GM19035 (cell line): ENCODE results near the gene LRPPRC.
"Not testable (repeated sequence)": the region's sequence is repeated elsewhere in the genome, so short reads cannot be mapped to it uniquely, and the experiment has no call there.

ENCODE experiments used
- ATAC-seq: cut with Tn5 transposase; IDR thresholded peaks from one replicate; pipeline ENCODE4 v1.9.1; 2021; ENCODE audit not compliant: unreplicated experiment

The LRPPRC gene

GRCh38 chr2:43995733-43996533 lies at the start of gene LRPPRC:
Gene LRPPRC (minus strand): TSS chr2:43995989. CDS start chr2:43995947, 42 bp downstream.
- ATAC-seq: peak; percentile 94

- no peak for ATAC-seq
These were observed 49.3 kb upstream of the LRPPRC start for GRCh38 chr2:44045061-44045460.

DNA sequence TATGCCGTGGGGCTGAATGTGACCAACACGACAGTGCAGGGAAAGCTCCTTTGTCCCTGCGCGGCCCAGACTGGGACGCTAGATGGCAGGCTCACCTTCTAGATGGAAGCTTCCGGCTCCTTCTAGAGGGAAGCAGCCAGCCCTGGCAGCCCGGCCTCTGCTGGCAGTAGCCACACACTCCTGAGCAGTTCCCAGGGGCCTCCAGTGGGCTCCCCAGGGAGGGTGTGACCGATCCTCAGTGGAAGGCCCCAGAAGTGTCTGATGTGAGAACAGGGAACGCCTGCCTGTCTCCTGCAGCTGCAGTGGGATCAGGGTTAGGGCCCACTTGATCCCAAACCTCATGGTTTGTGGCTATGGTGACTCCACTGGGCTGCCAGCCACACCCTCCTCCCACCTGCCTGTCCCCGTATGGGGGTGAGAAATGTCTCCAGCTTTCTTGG lies 48.5 kb upstream of the LRPPRC start:
- ATAC-seq: peak; percentile 99

DNA sequence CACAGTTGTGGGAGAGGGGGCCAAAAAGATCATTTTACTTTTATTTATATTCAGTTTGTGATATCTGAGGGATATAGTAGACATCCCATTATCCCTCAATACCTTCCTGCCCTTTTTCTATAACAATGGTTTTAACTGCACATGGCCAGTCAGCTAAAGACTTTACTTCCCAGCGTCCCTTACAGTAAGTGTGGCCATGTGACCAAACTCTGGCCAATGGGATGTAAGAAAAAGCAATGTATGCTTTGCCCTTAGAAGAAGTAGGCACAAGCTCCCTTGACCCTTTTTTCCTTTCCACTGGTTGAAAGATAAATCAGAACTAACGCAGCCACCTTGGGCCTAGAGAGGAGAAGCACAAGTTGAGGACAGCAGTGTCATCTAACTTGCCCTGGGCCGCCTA lies 44.6 kb upstream of the LRPPRC start:
- ATAC-seq: no peak

DNA sequence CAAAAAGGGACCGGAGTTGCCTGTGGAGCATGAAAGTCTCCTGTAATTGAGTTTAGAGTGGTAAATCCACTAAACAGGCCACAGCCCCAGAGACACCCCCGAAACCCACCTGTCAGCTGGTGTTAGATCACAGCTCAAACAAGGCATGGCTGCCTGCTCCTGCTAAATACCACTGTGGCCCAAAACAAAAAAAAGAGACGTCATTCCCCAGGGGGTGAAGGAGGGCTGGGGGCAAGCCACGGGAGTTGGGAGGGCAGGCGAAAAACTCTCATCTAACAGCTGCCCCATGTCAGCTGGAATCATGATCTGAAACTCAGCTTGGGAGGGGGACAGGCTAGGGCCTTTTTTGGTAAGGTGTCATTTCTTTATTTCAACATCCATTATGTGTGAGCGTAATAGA lies 42.5 kb upstream of the LRPPRC start:
- no peak for ATAC-seq

DNA sequence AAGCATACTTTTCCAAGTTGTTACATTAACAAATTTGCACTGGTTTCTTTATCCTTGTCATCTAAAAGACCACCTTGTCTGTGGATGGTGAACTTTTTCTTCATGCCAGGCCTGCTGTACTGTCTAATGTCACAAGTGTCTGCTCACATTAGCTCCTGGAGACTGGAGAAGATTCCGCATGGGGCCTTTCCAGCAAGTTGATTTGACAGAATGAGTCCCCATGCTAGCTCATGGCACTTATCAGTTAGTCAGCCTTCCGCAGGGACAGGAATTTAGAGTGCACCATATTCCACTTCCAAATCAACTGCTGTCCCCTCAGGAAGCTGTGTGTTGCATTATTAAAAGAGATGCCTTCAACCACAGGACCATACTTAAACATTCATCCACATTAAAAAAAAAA lies 41.4 kb upstream of the LRPPRC start:
- ATAC-seq: no peak

DNA sequence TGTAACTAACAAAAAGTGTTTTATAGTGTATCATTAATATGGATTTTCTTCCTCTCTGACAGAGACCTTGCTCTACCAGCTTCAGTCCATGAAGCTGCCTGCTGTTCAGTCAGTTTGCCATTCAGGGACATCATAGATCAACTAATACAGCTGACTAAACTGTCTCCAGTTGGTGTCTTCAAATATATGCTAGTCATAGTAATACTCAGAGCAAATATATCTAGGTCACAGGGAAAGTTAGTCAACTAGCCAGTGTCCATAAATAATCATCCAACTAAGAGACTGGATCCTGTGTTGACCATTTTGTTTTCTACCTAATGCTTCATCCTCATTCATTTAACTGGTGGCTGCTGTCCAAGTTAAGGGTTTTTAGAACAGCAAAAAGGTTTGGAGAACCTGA lies 38.2 kb upstream of the LRPPRC start:
- ATAC-seq: no peak

GRCh38 chr2:44027076-44027475 lies 31.3 kb upstream of the LRPPRC start:
- ATAC-seq: not testable (repeated sequence)

GRCh38 chr2:44016282-44016681 lies 20.5 kb upstream of the LRPPRC start:
- no peak for ATAC-seq

DNA sequence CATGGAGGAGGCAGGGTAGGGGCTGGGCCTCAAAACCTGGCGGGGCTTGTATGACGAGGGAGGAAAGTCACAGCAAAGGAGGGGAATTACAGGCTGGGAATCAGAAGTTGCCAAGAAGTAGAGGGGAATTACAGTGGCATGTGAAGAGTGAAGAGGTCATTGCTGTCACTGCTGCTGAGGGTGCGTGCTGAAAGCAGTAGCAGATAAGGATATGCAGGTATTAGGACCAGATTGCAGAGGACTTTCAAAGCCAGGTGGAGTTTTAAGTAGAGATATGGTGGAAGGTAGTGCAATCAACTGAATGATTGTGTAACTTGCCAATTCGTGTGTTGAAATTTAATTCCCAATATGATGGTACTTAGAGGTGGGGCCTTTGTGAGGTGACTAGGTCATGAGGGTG lies 19.4 kb upstream of the LRPPRC start:
- ATAC-seq: no peak

GRCh38 chr2:44013205-44013604 lies 17.4 kb upstream of the LRPPRC start:
- not testable (repeated sequence) for ATAC-seq

DNA sequence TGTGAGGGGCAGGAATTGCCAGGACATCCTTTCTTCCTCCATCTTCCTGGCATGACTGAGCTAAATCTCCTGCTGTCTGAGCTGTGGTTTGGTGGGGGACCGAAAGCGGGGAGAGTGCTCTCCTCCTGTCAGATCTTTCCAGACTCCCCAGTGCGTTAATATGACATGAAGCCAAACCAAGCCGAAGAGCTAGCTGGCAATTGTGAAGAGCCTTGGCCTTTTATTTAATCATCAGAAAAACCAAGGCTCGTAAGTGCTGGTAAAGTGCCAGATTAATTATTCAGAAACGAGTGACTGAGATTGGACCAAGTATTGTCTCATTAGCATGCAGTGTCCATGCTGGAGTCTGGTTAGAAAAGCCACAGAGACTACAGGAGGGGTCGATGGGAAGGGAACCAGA lies 14.5 kb upstream of the LRPPRC start:
- no peak for ATAC-seq

- ATAC-seq: no peak
These were observed 13.4 kb upstream of the LRPPRC start for GRCh38 chr2:44009136-44009735.

DNA sequence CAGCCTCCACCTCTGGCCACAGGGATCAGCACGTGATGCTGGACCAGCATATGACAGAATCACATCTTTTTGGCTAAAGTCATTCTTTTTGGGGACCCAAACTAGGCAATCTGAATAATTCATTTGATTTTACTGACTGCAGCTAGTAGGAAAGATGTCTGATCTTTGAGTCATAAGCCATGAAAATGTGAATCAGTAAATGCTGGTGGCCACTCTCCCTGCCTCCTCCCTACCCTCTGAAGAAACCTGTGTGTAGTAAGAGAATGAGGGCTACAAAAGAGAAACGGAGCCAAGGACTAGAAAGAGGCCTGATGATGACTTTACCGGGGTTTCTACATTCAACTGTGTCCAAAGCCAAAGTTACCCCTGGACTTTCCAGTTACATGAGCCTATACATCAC lies 10.1 kb upstream of the LRPPRC start:
- no peak for ATAC-seq

GRCh38 chr2:44004735-44005602 lies 9.2 kb upstream of the LRPPRC start:
- ATAC-seq: no peak

- ATAC-seq: no peak
These were observed 5.9 kb upstream of the LRPPRC start for GRCh38 chr2:44001716-44002115.

DNA sequence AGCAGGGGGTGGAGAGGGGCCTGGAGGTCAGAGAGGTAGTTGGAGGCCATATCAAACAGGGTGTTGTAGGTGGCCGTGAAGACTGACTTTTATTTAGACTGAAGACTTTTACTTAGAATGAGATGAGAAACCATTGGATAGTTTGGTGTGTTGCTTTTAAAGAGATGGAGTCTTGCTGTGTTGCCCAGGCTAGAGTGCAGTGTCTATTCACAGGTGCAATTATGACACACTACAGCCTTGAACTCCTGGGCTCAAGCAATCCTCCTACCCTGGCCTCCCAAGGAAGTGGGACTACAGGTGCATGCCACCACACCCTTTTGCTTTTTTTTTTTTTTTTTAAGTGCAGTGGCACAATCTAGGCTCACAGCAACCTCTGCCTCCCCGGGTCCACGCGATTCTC lies 2.5 kb upstream of the LRPPRC start:
- no peak for ATAC-seq

DNA sequence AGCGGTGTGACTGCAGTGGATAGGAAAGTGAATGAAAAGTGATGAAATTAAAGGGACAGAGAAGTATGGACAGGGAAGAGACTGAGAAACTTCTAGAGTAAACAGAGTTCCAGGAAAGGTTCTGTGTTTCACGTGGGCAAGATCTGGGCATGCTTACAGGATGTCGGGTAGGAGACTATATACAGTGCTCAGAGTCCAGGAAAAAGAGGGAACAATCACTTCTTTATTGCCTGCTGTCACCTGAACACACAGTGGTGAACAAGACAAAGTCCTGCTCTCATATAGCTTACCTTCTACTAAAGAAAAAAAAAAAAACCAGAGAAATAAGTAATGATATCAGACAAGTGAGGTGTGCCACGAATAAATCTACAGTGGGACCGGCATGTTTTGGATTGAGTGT lies 2.4 kb downstream of the LRPPRC start:
- no peak for ATAC-seq

DNA sequence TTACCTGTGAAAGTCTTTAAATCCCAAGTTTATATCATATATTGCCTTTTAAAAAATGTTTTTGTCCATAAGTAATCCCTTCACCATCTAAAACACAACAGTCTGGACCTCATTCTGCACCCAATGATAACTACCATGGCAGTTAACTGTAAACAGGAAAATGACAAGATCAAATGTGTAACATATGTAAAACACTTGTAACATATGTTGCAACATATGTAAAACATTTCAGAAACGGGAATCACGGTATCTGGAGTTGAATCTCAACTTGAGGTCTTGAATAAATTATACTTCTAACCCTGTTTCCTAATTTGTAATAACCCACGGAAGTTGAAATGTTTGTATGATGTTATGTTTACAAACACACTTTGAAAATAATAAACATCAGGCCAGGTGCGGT lies 6.2 kb downstream of the LRPPRC start:
- ATAC-seq: no peak

DNA sequence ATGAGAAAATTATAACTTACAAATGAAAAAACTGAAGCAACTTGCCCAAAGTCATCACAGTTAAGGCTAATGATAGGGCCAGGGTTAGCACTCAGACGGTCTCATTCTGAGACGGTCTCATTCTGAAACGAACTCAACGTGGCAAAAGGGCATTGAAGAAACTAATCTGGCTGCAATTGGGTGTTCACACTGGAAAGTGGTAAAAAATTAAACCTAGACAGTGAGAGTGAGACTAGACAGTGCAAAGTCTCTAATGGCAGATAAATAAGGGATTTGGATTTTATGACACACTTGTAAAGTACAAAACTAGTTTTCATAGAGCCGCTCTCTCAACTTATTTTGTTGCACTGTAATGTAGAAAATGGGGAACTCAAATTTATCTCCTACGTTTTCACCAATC lies 9.2 kb downstream of the LRPPRC start:
- ATAC-seq: no peak

GRCh38 chr2:43985359-43985758 lies 10.4 kb downstream of the LRPPRC start:
- no peak for ATAC-seq

DNA sequence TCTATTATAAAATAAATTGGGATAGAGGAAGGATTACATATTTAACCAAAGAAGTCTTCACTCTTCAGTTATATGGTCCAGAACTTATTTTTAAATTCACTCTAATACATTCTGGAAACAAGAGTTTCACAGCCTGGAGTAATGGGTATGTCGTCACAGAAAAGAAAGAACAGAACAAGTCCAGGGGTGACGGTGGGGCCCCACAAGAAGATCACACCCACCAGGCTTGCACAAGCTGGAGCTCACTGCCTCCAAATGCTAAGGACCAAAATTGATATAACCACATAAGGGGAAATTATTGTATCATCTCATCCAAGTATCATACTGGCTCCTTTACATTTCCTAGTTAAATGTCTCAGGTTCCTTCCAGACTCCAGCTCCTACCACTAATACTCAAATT lies 11.3 kb downstream of the LRPPRC start:
- ATAC-seq: no peak
